K562 (cell line): Measurements from ENCODE around the gene ART4. TPM values are rescaled to one million over a fixed set of nuclear protein-coding genes. Genes with fewer than 3 reads are reported as not detected.
A peak's percentile ranks its signal among the peaks of the same experiment; 100 is the strongest.

Experiments used
- ATAC-seq: fragments of 200-7000 bp; cut with Tn5 transposase; 3 replicates; pipeline ENCODE4 v1.9.1; 2020; ENCODE audit warnings: moderate library complexity
- BruUV-seq: library from RNA; stranded (reverse); fragments of 400-500 nt; replicated peaks from 2 replicates; lab custom pipeline; 2021; lab: Mats Ljungman, UMichigan
- CTCF ChIA-PET: fragments of 300-600 bp; formaldehyde crosslinking; extraction: SDS; loops from one replicate; lab custom pipeline; 2021; ENCODE audit warnings: low intra/inter-chr PET ratio; lab: Yijun Ruan, JAX
- POLR2A ChIA-PET: fragments of 300-600, 350-650 bp; sonication (Branson Sonifier 250); formaldehyde crosslinking; extraction: SDS; loops from one replicate; lab custom pipeline; 2021; ENCODE audit warnings: antibody characterized with exemption, inconsistent platforms; lab: Yijun Ruan, JAX
- DNase-seq, 4 experiments: peaks; one replicate each; pipeline versions ENCODE4 v3.0.0 to v3.0.0-alpha.2; 2011 to 2018; ENCODE audit warnings: low spot score in 3 of 4, mixed read lengths in 3 of 4; ENCODE audit errors: extremely low read depth in 1 of 4
- FAIRE-seq: peaks from 2 replicates; lab custom pipeline; 2011; peaks lifted over from hg19 to GRCh38; lab: Jason Lieb, UNC
- H2AFZ ChIP-seq: 2 replicates; pipeline ENCODE4 v1.6.0; 2011; ENCODE audit warnings: low read depth, low read length, control low read depth, inconsistent platforms
- H3K27ac ChIP-seq: fragments of 200-600 bp; 3 replicates; pipeline ENCODE4 v1.8.0; 2011; ENCODE audit warnings: low read depth, mild to moderate bottlenecking, control low read depth, inconsistent platforms, low read length, moderate library complexity, mixed read lengths; ENCODE audit errors: extremely low read depth
- H3K27me3 ChIP-seq, 2 experiments: fragments of 300-600 bp in 1 of 2; 2 replicates in 1 of 2; 3 replicates in 1 of 2; pipeline versions ENCODE4 v1.6.0 to v1.8.0; 2011; ENCODE audit warnings: inconsistent platforms in 2 of 2, low read length in 2 of 2, mild to moderate bottlenecking in 1 of 2, mixed read lengths in 1 of 2, moderate library complexity in 1 of 2; ENCODE audit not compliant: control insufficient read depth in 2 of 2, insufficient read depth in 2 of 2
- H3K36me3 ChIP-seq: fragments of 300-600 bp; 3 replicates; pipeline ENCODE4 v1.8.0; 2011; ENCODE audit warnings: mild to moderate bottlenecking, low read length, inconsistent platforms; ENCODE audit not compliant: control insufficient read depth, insufficient read depth
- H3K4me1 ChIP-seq, 2 experiments: fragments of 200-600 bp in 1 of 2; replicated peaks in 1 of 2; 2 replicates in 1 of 2; 3 replicates in 1 of 2; pipeline versions ENCODE4 v1.5.1 to v1.8.0; 2011; ENCODE audit warnings: inconsistent platforms in 2 of 2, low read length in 2 of 2, mild to moderate bottlenecking in 1 of 2, mixed read lengths in 1 of 2, moderate library complexity in 1 of 2; ENCODE audit not compliant: control insufficient read depth in 2 of 2, insufficient read depth in 2 of 2
- H3K4me2 ChIP-seq: 2 replicates; pipeline ENCODE4 v1.6.1; 2011; ENCODE audit warnings: low read length, control low read depth, inconsistent platforms, mixed read lengths; ENCODE audit not compliant: insufficient read depth
- H3K4me3 ChIP-seq: fragments of 200-600 bp; sonication (generic), shearing (Covaris generic); 2 replicates; pipeline ENCODE4 v1.5.1; 2016; ENCODE audit warnings: control low read depth, inconsistent platforms
- H3K79me2 ChIP-seq: fragments of 200-600 bp; 3 replicates; pipeline ENCODE4 v1.8.0; 2011; ENCODE audit warnings: low read length, inconsistent platforms; ENCODE audit not compliant: control insufficient read depth, insufficient read depth
- H3K9ac ChIP-seq, 2 experiments: 2 replicates each; pipeline versions ENCODE4 v1.6.0 to v1.6.1; 2011; ENCODE audit warnings: low read depth in 2 of 2, low read length in 2 of 2, control low read depth in 1 of 2, inconsistent platforms in 1 of 2, mild to moderate bottlenecking in 1 of 2, mixed read lengths in 1 of 2; ENCODE audit not compliant: insufficient read depth in 1 of 2
- H3K9me1 ChIP-seq: one replicate; pipeline ENCODE4 v1.6.0; 2011; ENCODE audit warnings: inconsistent platforms, mild to moderate bottlenecking, low read length, moderate library complexity; ENCODE audit not compliant: control insufficient read depth, insufficient read depth
- H3K9me3 ChIP-seq: replicated peaks from 2 replicates; pipeline ENCODE4 v1.5.1; 2011; ENCODE audit warnings: low read depth, low read length, inconsistent platforms; ENCODE audit not compliant: control insufficient read depth, insufficient read depth
- H4K20me1 ChIP-seq: replicated peaks from 2 replicates; pipeline ENCODE4 v1.6.1; 2011; ENCODE audit warnings: low read length, inconsistent platforms, mixed read lengths; ENCODE audit not compliant: control insufficient read depth, insufficient read depth
- ARID3A ChIP-seq: IDR thresholded peaks from 2 replicates; pipeline ENCODE4 v1.6.1; 2012; ENCODE audit warnings: low read depth, low read length, improper control_type of control experiment, borderline replicate concordance
- CBX3 ChIP-seq, 2 experiments: IDR thresholded peaks; 1 replicate in 1 of 2; 2 replicates in 1 of 2; pipeline ENCODE4 v1.6.1; 2012; ENCODE audit warnings: inconsistent platforms in 2 of 2, low read length in 2 of 2, borderline replicate concordance in 1 of 2, control low read depth in 1 of 2
- CHD7 ChIP-seq: fragments of 200-600 bp; sonication (generic); IDR thresholded peaks from one replicate; pipeline ENCODE4 v1.6.1; 2012; ENCODE audit warnings: mild to moderate bottlenecking, low read depth, low read length, inconsistent platforms
- GABPA ChIP-seq: fragments of 200-800 bp; sonication (Bioruptor generic); conservative IDR thresholded peaks from 2 replicates; pipeline ENCODE4 v1.6.1; 2016; ENCODE audit warnings: low read depth, missing genetic modification characterization, missing compliant biosample characterization
- GABPB2 ChIP-seq: fragments of 250-450 bp; sonication (Bioruptor Pico); conservative IDR thresholded peaks from 2 replicates; pipeline ENCODE4 v1.5.1; 2021; ENCODE audit warnings: mild to moderate bottlenecking
- PPARD ChIP-seq: fragments of 250-450 bp; sonication (Bioruptor Pico); IDR thresholded peaks from 2 replicates; pipeline ENCODE4 v1.8.0; 2022; ENCODE audit warnings: inconsistent platforms, mild to moderate bottlenecking, moderate library complexity
- SMAD3 ChIP-seq: fragments of 450-650 bp; formaldehyde crosslinking; conservative IDR thresholded peaks from 2 replicates; pipeline ENCODE4 v1.4.0; 2020; ENCODE audit warnings: mild to moderate bottlenecking
- SRSF3 ChIP-seq: fragments of 200-400 bp; formaldehyde crosslinking; IDR thresholded peaks from 2 replicates; pipeline ENCODE4 v1.6.1; 2016; ENCODE audit warnings: mild to moderate bottlenecking, low read length, moderate library complexity; ENCODE audit not compliant: insufficient read depth
- TAF7 ChIP-seq: fragments of 450-650 bp; IDR thresholded peaks from 2 replicates; pipeline ENCODE4 v1.6.1; 2016; ENCODE audit warnings: missing genetic modification characterization, missing compliant biosample characterization
- TRIM28 ChIP-seq: fragments of 450-650 bp; IDR thresholded peaks from 2 replicates; pipeline ENCODE4 v1.6.1; 2017
- ZNF24 ChIP-seq: fragments of 450-650 bp; IDR thresholded peaks from 2 replicates; pipeline ENCODE4 v1.6.1; 2016
- WGBS: fragments of 100-300 bp; shearing (Covaris generic); methylation state at CpG from one replicate; pipeline ENCODE4 v1.1.6; 2016; ENCODE audit warnings: low coverage, mixed read lengths; ENCODE audit not compliant: insufficient coverage; ENCODE audit errors: missing lambda C conversion rate; 5-methylcytosine and 5-hydroxymethylcytosine counted together
- in situ Hi-C: fragments of 300-500 bp; cut with MboI; formaldehyde crosslinking; loops from 4 replicates; pipeline ENCODE4 v1.15.0; 2018; ENCODE audit warnings: inconsistent platforms, mixed read lengths
- intact Hi-C: fragments of 100-400 bp; cut with micrococcal nuclease; formaldehyde crosslinking; loops from 2 replicates; pipeline ENCODE4 v1.14.2; 2022
- polyA plus RNA-seq, 8 experiments: library from polyadenylated mRNA; depleted of rRNA in 4 of 8; stranded (reverse) in 5 of 8; unstranded in 3 of 8; fragments of >200 nt; fragmentation: Nextera tagmentation in 2 of 8; fragmentation: Illumina TruSeq in 1 of 8; extraction: Ambion mirVana in 2 of 8; extraction: Trizol in 1 of 8; gene quantifications; 2 replicates each; pipeline versions ENCODE4 v1.2.1 to v1.2.3, GENCODE V29; 2011 to 2014; ENCODE audit warnings: inconsistent platforms in 1 of 8, missing spikeins in 1 of 8
- total RNA-seq, 7 experiments: library from RNA; depleted of rRNA in 6 of 7; stranded (reverse); fragments of >200 nt in 6 of 7; fragmentation: Illumina TruSeq in 2 of 7; extraction: Trizol in 2 of 7; gene quantifications; 2 replicates each; pipeline versions ENCODE4 v1.2.1 to v1.2.3, GENCODE V29; 2011 to 2021; ENCODE audit warnings: low replicate concordance in 1 of 7

ART4 gene
- total and polyA plus RNA-seq, 9 of the 15 experiments (the other 6 are each of a cell fraction or from before 2014, with no cell fraction given) = 0.07 TPM; not detected in 8

- Histone ChIP-seq H3K27ac (peak overlapping the region; percentile 80), H3K79me2 (peaks cover 45% of the 10 kb centered on the region), H3K9ac (peak overlapping the region; percentile 85 to 95), H2AFZ (peak overlapping the region; percentile 91), H3K36me3 (peaks cover 34% of the 10 kb centered on the region), H3K9me3 (no peaks in the 10 kb centered on the region), H4K20me1 (no peaks in the 10 kb centered on the region), H3K4me2 (peak overlapping the region; percentile 94), H3K4me3 (peak overlapping the region; percentile 90), H3K9me1 (no peaks in the 10 kb centered on the region), H3K4me1 (no peaks in the 10 kb centered on the region), H3K27me3 (no peaks in the 10 kb centered on the region)
- in situ Hi-C loops (loop anchor here (25.0 kb wide), 1 partner anchor 1085 kb away; the partner anchor contains the start of gene STRAP), intact Hi-C loops (loop anchor here (5.0 kb wide), 1 partner anchor 40 kb away; the partner anchor contains the start of gene ART4)
- POLR2A ChIA-PET = interaction anchor here (0.6 to 1.2 kb wide), 4 partner anchors 10 to 273 kb away, joined by 3 to 4 read pairs (median 4); partner anchors contain the start of gene SMCO3
- ATAC-seq (no peak), FAIRE-seq (no peak), DNase-seq (peak in 2 of 4 experiments; percentile 4 to 5)
- WGBS = 3% methylated on average over 7 of the region's 7 CpGs
- CTCF ChIA-PET = no interaction called here
- BruUV-seq = no TSS peak
- no peak for TF ChIP-seq CBX3 (IDR thresholded peaks at IDR 0.05; ENCODE audit: borderline replicate concordance in 1 of 2, low read length in 2 of 2)
- TF ChIP-seq ZNF24 = no peak
- TF ChIP-seq ARID3A = no peak
- no peak for TF ChIP-seq SMAD3 (CRISPR knock-in tag)
- no peak for TF ChIP-seq GABPA (tag)
- TF ChIP-seq PPARD (CRISPR knock-in tag) = no peak
- TF ChIP-seq TRIM28 = no peak
- TF ChIP-seq TAF7 (tag) = no peak
- no peak for TF ChIP-seq GABPB2 (CRISPR knock-in tag)
- TF ChIP-seq CHD7 = no peak
- no peak for TF ChIP-seq SRSF3
These were observed 40.7 kb downstream of the ART4 start for GRCh38 chr12:14802721-14803010.
